Hematopoietic multipotent progenitor cell (in vitro differentiated cells): ENCODE results near the gene KLHL30. TPM values are rescaled to one million over a fixed set of nuclear protein-coding genes. Genes with fewer than 3 reads are reported as not detected.
"Not testable (repeated sequence)": the region's sequence is repeated elsewhere in the genome, so short reads cannot be mapped to it uniquely, and the experiment has no call there.

Experiments used
- DNase-seq, 3 donors: peaks; one replicate each; pipeline ENCODE4 v3.0.0-alpha.2; 2011 to 2015; ENCODE audit warnings: low read depth in 2 of 3, low spot score in 2 of 3
- total RNA-seq: library from RNA; depleted of rRNA; stranded (reverse); fragments of >200 nt; gene quantifications from one replicate; pipeline ENCODE4 v1.2.3, GENCODE V29; 2012

KLHL30 gene
- total RNA-seq, 1 donor = not detected

DNA sequence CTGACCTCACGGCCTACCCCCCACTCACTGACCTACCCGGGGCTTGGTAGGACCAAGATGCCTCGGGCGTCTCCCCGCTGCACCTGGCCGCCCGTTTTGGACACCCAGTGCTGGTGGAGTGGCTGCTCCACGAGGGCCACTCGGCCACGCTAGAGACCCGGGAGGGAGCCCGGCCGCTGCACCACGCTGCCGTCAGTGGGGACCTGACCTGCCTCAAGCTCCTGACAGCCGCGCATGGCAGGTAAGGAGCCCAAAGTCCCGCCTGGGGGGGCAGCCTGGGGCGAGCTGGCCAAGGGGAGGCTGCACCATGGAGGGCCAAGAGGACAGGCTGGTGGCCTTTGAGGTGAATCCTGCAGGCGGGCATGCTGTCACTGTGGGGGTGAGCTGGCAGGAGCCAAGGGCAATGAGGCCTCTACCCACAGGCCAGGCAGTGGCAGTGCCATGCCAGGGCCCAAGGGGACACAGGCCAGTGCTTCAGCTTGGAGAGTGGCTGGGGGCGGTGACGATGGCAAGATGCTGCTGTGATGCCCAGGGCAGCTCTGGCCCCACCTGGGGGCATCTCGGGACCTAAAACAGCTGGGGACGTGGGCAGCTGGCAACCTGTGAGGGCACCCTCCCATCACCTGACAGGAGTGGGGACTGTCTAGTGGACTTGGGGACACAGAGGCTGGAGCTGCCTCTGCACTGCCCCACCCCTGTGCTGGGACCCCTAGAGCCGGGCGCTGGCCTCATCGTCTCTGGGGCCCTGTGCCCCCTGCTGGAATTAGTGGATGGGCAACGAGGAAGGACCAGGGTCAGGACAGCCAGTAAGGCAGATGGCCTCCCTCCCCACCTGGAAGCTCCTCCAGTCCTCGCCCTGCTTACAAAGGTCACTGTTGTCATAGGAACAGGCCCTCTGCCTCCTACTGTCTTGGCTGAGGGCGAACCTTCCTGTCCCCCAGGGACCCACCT is 36.3 kb upstream of the KLHL30 start:
- no peak for DNase-seq

DNA sequence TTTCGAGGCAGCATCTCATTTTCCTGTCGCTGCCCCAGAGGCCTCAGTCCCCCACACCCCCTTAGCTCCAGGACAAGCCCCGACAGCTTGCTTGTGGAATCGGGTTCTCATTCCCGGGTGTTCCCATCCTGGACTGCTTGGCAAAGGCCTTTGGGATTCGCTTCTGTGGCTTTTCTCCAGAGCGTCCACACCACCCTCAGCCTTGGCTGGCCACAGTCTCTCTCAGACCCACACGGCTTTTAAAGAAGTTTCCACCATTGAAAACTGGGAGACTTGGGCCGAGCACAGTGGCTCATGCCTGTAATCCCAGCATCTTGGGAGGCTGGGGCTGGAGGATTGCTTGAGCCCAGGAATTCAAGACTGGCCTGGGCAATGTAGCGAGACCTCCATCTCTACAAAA is 35.6 kb upstream of the KLHL30 start:
- no peak for DNase-seq

DNA sequence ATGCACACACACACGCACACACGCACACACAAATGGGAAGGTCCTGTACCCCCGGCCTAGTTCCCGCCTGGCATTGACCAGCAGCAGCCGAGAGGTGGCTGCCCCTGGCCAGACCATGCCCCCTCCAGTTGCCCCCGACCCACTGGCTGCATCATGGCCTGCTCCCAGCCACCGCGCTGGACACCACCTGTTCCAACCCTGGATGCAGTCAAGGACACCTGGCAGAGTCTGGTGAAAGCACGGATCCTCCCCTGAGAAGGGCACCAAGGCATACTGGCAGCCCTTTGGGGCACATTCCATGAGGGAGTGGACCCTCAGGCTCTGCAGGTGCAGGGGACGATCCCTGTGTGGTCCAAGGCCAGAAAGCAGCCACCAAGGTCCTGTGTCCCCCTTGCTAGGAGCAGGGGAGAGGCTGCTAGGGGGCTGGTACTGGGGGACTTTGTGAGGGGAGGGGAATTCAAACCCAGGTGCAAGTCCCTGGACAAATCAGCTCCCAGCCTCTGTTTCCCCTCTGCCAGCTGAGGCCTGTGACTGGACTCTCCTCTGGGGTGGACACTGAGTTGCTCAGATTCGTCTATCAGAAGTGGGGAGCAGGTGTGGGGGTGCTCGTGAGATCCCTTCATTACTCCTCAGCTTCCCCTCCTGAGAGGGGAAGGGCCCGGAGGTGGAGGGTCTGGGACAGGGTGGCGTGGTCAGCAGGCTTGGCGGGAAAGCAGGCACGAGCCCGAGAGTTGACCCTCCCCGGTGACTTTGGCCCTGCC is 34.8 kb upstream of the KLHL30 start:
- no peak for DNase-seq

DNA sequence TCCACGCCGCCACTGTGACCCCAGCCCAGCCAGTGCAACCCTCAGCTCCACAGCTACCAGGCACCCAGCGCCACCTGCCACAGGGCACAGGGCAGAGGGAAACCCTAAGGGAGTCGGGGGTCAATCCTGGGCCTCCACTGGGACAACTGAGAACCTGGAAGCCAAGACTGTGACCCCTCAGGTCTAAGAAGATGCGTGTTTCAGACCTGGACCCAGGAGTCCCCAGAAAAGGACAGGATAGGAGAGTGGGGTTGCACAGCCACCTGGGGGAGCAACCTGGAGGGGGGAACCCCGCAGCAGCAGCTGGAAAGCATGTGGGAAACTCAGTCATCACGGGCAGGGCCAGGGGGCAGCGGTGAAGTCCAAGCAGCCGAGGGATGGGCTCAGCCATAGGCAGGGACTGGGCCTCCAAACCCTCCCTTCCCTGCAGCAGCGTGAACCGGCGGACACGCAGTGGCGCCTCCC is 34.2 kb upstream of the KLHL30 start:
- no peak for DNase-seq

DNA sequence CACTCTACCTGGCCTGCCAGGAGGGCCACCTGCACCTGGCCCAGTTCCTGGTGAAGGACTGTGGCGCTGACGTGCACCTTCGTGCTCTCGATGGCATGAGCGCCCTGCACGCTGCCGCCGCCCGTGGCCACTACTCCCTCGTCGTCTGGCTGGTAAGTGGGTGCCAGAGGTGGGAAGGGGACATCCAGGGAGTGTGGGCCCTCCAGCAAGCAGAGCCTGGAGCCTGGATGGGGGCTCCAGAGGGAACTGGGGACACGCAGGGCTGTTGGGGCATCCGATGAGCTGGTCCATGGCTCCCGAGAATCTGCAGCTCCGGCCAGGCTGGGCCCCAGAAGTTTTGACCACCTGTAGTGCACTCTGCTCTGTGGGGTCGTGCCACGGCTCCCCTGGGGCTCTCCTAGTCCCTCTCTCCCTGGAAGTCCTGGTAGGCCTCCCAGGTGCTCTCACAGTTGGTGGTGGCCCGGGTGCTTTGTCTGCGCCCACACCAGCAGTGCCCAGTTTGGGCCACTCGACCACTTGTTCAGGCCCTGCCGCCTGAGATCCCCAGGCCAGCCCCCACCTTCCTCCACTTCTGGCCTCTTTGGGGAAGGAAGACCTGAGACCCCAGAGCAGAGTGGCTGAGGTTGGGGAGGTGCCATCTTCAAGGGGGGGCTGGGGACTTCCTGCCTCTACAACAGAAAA is 33.6 kb upstream of the KLHL30 start:
- no peak for DNase-seq

DNA sequence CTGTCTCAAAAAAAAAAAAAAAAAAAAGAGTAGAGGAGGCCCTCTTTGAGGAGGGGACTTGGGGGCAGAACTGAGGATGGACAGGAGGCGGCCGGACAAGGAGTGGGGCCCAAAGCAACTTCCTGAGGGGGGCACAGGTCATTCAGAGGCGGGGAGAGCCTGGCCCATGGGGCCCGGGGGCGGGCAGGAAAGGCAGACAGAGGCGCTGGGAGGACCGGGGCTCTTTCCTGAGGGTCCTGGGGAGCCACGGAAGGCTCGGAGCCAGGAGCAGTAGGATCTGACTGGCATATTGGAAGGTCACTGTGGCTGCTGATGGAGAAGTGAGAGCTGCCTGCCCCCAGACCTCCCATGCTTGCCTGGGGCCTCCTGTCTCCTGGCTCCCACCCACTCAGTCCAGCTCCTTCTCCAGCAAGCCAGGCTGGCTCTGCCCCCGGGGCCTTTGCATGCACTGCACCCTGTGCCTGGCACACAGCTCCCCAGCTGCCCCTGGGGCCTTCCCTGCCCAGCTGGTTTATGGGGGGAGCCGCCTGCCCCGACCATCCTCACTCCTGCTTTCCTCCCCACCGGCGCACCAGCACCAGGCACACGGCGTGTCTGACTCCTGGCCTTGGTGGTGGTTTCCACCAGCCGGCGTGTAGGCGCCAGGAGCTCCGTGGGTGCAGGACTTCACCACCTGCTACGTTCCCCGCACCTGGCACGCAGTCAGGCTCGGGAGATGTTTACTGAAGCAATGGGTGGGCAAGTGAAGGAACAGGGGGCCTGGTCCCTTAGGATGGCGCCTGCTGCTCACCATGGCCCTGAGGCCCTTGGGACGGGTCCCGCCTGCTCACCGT is 32.7 kb upstream of the KLHL30 start:
- DNase-seq = no peak

DNA sequence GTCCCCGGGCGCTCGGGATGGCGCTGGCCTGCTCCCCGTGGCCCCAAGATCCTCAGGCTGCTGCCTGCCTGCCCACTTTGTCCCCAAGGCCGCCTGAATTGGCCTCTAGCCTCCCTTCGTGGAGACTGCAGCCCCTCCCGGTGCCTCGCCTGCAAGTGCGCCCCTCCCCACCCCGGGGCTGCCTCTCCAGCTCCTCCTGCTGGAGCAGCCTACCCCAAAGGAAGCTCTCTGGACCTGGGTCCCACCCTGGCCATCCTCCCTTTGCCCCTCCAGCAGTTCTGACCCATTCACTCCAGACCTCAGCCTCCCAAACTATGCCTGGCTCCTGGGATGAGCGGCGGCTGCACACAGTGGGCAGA is 32.1 kb upstream of the KLHL30 start:
- DNase-seq = no peak

DNA sequence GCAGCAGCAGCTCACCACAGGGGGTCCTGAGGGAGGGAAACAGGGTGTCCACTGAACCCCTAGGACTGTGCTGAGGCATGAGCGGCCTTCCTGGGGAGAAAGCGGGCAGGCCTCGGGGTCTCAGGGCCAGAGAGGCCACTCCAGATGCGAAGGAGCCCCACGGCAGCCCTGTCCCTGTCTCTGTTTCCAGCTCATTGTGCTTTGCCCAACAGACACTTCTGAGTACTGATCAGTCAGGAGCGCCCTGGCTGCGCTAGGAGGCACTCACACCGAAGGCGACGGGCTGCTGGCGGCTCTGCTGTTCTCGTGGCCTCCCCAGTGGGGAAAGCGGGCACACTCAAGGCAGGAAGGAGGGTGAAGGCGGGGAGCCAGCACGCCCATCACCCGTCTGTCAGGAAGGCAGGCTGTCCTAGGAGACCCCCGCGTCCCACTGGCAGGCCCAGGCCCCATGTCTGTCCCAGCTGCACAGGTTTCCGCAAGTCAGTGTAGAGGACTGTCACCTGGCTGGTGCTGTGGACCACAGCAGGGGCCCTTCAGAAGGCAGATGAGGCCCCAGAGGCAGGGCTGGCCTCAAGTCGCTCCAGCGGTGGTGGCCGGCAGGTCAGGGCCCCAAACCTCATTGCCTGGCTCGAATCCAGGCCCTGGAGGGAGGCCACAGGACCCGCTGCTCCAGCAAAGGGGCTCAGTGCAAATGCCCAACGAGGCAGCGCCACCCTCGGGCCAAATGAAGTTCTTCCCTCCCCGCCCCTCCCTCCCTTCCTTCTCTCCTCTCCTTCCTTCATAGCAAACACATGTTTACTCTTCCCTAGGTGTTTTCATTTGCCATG is 31.6 kb upstream of the KLHL30 start:
- DNase-seq = no peak

DNA sequence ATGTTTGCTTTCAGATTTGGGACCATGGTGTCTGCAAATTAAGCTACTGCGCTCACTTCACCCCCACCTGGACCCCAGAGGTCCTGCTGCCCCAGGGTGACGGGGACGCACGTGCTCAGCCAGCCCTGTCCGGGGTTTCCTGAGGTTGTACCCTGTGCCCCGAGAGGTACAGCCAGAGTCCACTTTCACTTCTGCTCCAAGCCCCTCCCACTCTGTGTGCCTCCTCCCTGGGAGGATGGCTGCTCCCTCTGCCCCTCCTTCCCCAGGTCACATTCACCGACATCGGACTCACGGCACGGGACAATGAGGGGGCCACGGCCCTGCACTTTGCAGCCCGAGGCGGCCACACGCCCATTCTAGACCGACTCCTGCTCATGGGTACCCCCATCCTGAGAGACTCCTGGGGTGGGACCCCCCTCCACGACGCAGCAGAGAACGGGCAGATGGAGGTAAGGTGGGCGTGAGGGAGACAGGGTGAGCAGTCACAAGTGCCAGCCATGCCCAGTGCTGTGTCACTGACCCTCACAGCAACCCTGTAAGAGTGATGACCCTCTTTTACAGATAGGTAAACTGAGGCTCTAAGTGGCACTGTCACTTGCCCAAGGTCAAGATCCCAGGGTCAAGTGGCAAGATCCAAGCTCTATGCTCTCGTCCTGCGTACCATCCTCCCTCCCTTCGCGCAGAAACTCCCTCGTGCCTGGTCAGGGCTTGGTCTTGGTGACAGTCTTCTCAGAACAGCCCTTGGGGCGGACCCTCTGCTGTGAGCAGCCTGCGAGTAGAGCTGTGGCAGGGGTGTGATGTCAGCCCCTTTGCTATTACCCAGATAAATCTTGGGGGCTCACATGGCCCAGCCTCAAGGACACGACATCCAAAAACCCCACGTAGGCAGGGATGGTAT is 30.7 kb upstream of the KLHL30 start:
- DNase-seq = no peak

DNA sequence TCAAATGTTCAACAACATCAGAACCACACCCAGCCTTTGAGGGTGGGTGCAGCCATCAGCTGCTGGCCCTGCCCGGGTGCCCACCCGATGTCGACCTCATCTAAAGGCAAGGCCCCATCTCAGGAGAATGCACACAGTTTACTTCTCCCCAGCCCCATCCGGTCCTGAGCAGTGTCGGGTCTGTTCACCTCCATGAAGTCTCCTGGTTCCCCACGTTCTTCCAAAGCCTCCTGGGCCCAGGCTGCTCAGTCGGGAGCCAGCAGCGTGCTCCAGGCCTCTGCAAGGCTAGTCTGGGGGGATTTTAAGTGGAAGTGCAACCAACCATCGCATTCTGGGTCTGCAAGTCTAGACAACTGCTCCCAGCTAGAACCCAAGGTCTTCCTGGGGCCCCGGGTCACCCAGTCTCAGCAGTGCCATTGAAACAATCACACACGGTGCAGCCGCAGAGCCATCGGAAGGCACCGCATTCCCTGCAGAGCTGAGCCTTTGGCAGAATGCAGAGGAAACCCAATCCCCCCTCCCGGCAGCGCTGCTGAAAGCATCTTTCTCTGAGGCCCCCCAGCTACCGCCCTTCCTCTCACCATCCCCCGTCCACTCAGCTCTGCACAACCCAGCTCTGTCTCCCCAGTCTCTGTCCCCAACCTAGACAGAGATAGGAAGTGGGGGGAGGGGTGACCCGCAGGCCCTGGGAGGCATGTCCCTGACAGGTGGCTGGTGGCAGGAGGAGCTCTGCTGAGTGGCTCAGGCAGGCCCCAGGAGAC is 29.9 kb upstream of the KLHL30 start:
- peak in 1 of 3 donors; percentile 24 for DNase-seq

DNA sequence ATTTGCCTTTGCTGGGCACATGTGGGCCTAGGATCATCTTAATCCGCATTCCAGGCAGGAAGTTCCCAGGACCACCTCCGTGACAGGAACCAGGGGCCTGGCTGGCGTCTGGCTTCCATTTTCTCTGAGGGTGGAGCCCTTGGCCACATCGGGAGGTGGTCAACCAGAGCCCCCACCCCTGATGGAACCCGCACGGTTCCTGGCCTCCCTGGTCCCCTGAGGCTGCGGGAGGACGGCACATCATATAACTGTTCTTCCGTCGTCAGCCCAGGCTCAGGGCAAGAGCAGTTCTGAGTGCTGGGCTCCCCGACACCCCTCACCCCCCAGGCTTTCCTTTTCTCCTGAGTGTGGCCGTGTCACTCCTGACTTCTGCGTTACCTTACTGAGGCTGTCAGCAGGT is 24.9 kb upstream of the KLHL30 start:
- DNase-seq = no peak

DNA sequence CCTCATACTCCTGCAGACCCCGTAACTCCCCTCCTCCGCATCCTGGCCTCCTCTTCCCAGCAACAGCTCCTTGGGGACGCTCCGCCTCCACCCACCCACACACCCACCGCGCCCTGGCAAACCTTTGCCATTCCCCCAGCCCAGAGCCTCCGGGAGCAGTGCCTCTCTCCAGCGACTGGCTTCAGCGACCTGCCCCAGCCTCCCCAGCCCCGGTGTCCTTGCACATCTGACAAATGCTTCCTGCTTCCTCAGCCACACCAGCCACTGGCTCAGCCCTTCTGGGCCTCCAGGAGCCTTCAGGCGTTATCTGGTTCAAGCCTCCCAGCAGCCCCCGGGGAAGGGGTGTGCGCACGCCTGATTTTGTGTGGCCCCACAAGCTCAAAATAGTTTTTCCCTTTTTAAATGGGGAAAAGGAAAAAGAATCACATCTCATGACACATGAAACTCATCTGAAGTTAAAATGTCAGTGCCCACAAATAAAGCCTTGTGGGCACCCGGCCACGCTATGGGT is 24.1 kb upstream of the KLHL30 start:
- DNase-seq = no peak

DNA sequence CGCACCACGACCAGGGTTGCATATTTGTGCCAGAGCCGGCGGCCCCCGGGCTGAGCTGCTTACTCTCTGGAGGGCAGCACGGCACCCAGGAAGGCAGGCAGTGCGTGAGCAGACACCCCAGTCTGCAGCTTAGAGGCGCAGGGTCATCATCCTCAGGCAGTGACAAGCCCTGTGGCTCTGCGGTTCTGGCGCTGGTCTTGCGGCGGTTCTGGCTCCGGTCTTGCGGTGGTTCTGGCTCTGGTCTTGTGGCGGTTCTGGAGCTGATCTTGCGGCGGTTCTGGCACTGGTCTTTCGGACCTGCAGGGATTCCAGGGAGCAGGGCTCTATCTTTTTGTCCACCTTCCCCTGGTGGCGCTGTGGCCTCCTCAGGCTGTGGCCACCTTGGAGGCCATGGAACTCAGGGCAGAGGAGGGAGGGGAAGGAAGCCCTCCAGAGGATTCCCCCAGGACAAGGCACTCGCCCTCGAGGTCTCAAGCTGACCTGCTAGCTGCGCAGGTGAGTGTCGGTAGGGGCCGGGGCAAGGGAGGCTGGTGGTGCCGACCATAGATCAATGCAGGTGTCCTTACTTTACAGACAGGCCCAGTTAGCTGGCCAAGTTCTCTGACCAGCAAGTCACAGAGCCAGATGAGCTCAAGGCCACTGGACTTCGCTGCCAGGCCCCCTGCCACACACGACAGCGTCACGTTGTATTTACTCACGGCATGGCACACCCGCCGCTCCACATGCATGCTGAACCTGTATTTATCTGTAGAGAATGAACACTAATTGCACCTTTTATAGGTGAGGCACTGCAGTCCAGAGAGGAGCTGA is 23.4 kb upstream of the KLHL30 start:
- DNase-seq = no peak

DNA sequence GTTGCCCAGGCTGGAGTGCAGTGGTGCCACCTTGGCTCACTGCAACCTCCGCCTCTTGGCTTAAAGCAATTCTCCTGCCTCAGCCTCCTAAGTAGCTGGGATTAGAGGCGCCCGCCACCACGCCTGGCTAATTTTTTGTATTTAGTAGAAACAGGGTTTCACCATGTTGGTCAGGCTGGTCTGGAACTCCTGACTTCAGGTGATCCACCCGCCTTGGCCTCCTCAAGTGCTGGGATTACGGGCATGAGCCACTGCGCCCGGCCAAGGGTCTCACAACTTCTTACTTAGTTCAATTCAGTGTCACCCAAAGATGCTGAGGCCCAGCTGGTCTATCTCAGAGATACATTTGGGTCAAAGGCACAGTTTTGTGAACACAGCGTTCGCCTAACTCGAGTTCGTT is 22.8 kb upstream of the KLHL30 start:
- DNase-seq = not testable (repeated sequence)

DNA sequence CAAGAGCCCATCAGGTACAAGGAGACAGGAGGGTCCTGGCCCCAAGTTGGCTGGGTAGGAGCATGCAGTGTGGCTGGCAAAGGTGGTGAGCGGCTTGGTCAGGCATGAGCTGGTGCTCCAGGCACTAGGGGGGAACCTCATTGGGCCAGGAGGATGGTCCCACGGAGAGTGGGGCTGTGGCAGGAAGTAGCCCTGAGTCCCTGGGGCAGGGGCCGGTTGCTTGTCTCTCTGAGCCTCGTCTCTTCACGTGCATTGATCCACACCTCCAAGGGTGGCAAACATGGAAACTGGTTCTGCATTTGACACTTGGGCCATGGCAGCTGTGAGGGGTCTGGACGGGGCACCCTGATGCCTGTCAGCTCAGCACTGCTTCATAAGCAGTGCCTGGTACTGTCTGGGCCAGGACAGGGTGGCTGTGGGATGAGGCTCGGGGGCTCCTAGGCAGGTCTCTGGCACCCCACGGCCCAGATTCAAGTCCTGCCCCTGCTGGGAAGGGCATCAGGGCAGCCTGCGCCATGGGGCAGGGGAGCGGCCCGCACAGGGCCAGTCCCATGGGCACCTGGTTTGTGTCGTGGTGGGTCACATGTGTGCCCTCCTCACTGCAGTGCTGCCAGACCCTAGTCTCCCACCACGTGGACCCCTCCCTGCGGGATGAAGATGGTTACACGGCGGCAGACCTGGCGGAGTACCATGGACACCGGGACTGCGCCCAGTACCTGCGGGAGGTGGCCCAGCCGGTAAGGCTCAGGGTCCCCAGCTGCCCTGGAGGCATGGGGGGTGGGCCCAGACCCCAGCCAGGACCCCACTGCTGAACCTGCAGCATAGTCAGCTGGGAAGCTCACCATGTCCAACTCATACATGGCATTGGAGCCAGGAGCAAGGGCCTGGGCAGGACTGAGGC is 21.9 kb upstream of the KLHL30 start:
- no peak for DNase-seq
